T1000 (cell line): ENCODE data around the gene APBB2.
A peak's percentile ranks its signal among the peaks of the same experiment; 100 is the strongest.
"Not testable (repeated sequence)": the region's sequence is repeated elsewhere in the genome, so short reads cannot be mapped to it uniquely, and the experiment has no call there.

ENCODE experiments used
- DNase-seq: peaks from one replicate; lab custom pipeline; 2025; ENCODE audit warnings: mixed read lengths; lab: John Stamatoyannopoulos, UW

The APBB2 gene

DNA sequence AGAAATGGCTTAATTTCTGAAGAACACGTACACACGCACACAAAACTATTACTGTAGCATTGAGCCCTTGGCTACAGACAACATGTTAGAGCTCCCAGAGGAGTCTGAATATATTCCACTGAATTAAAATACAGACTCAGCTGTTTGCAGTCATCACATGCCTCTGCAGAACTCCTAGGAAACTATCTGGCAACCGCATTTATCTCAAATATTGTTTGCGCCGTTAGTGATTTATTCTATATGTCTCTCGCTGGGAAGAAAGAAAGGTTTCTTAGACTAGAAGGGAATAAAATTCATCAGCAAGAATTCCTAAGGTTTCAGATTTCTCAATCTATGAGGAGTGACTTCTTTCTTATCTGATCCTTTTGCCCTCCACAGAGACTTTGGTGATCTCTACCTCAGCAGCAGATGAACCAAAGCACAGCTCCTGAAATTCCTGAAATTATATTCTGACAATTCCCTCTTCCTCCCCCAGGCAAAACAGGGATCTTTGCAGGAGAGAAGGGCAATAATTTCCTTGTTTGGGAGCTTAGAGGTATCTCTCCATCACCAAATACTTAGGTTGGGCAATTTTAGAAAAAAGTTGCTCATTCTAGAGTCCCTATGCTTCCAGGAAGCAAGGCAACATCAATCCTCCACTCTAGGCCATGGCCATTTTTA lies 199.2 kb downstream of the APBB2 start:
- DNase-seq = no peak

- no peak for DNase-seq
Measured at GRCh38 chr4:41014158-41014557, 200.2 kb downstream of the APBB2 start.

GRCh38 chr4:41013746-41014145 lies 200.6 kb downstream of the APBB2 start:
- DNase-seq = no peak

- no peak for DNase-seq
Measured at GRCh38 chr4:41012911-41013310, 201.4 kb downstream of the APBB2 start.

- no peak for DNase-seq
Measured at GRCh38 chr4:41012293-41012692, 202.0 kb downstream of the APBB2 start.

GRCh38 chr4:41009411-41009810 lies 204.9 kb downstream of the APBB2 start:
- no peak for DNase-seq

GRCh38 chr4:41006141-41006540 lies 208.2 kb downstream of the APBB2 start:
- no peak for DNase-seq

DNA sequence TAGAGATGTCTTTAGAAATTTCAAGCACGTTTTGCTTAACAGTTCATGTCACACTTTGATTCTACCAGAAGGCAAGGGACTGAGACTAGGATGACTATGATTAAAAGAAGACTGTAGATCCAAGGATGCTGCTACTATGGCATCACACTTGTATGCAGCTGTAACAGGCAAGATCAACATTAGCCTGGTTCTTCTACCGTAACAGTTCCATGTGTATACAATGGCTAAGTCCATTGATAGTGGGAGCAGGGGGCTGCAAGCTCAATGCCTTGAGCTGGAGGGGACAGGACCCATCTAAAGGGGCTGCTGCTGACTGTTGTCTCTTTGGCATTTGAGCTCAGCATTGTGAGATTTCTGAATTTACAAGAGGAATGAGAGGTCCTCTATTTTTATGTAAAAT lies 212.0 kb downstream of the APBB2 start:
- DNase-seq = no peak

GRCh38 chr4:41000356-41000755 lies 214.0 kb downstream of the APBB2 start:
- DNase-seq = no peak

GRCh38 chr4:40998675-40999358 lies 215.5 kb downstream of the APBB2 start:
- peak; percentile 29 for DNase-seq

- DNase-seq = no peak
Measured at GRCh38 chr4:40995850-40996249, 218.5 kb downstream of the APBB2 start.

- DNase-seq = peak; percentile 82
Measured at GRCh38 chr4:40994321-40994720, 220.0 kb downstream of the APBB2 start.

- not testable (repeated sequence) for DNase-seq
Measured at GRCh38 chr4:40993296-40993693, 221.0 kb downstream of the APBB2 start.

DNA sequence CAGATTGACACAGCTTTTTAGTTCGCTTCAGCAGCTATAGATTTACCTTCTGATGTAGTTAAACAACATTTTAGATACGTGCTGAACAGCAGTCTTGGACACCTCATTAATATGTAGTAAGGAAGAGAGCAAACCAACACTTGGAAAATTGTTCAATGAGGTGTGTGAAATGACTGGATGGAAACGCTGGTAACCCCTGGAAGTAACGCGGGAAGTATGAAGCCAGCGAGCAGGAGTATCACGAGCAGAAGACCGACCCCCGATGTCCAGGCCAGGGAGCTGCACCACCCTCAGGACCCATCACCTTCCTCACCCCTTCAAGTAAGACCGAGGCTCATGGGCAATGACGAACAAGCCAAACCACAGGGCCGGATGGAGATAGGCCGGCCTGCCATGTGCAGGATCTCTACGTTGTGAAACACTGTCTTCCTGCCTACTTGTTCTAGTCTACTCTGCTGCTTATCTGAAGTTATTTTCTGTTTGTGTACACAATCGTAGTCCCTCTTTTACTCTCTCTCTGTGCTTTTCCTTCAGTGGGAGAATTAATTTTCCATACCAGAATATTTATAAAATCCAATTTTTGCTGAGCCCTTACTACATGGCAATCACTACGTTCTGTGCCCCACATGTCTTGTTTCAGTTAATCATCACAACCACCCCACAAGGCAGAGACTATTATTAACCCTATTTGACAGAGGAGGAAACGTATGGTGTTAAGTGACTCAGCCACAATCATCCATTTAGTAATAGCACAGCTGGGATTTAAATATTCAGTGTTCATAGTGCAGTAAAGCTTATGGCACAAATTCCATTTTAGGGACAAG lies 221.7 kb downstream of the APBB2 start:
- no peak for DNase-seq

GRCh38 chr4:40991908-40992307 lies 222.4 kb downstream of the APBB2 start:
- no peak for DNase-seq

GRCh38 chr4:40990899-40991265 lies 223.5 kb downstream of the APBB2 start:
- no peak for DNase-seq

GRCh38 chr4:40990236-40990898 lies 224.0 kb downstream of the APBB2 start:
- DNase-seq = peak; percentile 36

DNA sequence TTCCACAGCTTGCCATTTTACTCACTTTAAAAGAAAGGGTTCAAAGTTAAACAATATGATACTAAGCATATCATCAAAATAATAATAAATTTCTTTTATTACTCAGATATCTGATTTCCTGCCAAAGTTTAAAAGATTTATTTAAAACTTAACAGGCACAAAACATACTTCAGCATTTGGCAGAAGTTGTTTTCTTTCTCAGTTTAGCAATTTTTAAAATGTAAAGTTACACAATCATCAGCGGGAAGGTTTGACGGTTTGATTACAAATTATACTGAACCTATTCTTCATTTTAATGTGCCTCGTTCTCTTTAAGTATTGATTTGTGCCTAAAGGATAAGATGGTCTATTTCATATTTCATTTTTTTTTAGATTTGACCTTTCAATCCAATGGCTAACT lies 227.2 kb downstream of the APBB2 start:
- DNase-seq = no peak

DNA sequence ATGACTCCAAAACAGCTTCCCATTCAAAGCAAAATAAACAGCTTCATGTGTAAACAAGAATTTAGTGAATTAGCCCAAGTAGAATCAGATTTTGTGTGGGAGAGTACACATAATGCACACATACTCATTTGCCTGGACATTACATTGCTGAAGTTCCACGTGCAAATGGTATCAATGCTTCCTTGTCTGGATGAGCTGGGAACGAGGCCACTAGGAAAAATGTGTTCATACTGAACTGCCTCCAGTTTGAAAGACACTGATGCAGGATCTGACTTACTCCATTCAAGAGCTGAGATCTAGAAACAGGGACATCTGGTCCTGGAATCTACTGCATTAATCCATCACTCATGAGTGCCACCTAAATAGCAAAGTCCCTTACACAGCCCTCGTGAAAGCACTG lies 228.0 kb downstream of the APBB2 start:
- DNase-seq = no peak

GRCh38 chr4:40984051-40984450 lies 230.3 kb downstream of the APBB2 start:
- no peak for DNase-seq

DNA sequence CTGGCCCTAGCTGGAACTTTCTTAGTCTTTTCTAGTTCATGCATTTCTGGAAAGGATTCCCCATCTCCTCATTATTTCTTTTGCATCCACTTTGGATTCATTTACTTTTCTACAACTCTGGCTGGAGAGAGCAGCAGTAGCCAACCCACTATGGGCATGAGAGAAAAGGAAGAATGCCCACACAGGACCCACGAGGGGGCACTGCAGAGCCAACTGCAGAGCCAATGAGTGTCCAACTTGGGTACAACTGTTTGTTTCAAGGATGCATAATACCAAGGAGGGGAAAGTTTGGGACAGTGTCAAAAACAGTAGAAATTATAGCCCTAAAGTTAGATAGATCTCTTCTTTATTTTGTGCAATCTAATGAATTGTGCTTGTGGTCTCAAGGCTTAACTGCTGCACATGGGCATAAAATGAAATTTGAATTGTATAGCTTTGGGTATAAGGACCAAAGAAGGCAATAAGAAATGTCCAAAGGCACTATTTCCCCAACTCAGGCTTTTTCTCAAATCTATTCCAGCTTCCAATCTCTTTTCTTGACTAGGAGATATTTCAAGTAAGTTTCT lies 233.9 kb downstream of the APBB2 start:
- no peak for DNase-seq

DNA sequence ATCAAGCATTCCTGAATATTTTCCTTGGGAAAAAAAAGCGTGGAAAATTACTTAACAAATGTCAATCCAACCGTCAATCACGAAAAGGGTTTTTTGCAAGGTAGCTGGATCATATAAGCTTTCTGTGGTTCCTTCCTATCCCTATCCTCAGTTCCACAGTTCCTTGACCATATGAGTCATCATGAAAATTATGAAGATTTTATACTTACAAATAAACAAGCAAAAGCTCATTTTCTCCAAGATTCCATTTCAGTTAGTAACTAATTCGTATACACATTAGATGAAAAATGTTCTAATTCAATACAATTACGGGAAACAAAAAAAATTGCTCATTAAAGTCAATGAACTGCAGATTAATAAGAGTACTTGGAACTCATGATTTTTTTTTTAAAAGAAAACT lies 235.8 kb downstream of the APBB2 start:
- no peak for DNase-seq
